GM21723 (cell line): ENCODE data around the gene PLPP4.

Source experiments
- ATAC-seq: cut with Tn5 transposase; IDR thresholded peaks from one replicate; pipeline ENCODE4 v1.9.1; 2021; ENCODE audit warnings: mild to moderate bottlenecking, moderate library complexity; ENCODE audit not compliant: unreplicated experiment

The PLPP4 gene

DNA sequence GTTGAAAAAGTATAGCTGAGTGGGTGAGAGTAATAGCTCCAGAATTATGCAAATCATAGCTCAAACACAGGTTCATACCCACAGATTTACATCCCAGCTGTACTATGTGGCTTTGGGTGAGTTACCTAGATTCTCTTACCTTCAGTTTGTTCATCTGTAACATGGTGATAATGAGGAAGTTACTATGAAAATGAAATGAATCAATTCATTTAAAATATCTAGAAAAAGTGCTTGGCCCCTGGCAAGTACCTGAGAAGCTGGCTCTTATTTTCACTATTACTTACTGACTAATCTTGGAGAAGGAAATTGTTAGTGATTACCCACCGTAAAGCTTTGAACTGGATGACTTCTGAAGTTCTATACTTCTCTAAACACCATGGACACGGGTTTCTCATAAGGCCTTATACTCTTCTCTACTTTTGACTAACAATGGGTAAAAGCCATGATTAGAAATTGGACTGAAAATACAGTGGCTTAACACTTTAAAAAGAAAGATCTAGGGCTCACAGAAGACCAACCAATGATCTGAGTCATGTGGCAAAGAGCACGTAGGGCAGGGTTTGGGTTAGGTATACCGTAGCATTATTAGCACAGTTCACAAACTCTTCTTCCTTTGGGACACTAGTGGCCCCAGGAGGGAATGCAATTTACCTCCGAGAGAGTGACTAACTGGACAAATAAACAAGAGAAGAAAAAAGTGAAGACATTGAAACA is 149.2 kb downstream of the PLPP4 start:
- peak; percentile 77 for ATAC-seq

DNA sequence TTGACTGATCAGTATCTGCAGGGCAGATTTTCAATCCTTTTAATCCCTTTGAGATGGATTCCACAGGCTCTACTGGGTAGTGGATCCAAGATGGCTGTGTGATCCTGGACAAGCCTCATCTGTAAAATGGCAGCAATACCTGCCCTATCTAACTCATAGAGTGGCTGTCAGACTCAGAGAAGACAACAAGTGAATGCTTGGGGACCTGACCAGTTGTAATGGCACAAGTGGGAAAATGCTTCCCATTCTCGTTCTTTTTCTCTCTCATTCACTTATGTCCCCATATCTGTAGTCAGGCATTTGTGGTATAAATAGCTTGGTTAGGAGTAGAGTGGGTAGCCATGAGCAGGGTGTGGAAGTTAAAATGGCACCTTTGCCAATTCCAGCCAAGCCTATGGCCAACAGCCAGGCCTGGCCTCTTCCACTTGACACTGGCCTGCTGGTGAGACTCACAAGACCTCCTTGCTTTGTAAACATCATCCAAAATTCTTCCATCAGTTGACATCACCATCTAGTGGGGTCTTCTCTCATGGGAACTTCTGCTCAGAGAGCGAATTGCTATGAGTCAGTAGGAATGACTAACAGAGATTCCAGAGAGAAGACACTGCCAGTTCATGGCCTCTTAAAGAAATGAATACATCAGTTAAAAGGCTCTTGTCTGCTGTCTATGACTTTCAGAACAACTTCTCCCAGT is 150.1 kb downstream of the PLPP4 start:
- ATAC-seq: peak; percentile 4

DNA sequence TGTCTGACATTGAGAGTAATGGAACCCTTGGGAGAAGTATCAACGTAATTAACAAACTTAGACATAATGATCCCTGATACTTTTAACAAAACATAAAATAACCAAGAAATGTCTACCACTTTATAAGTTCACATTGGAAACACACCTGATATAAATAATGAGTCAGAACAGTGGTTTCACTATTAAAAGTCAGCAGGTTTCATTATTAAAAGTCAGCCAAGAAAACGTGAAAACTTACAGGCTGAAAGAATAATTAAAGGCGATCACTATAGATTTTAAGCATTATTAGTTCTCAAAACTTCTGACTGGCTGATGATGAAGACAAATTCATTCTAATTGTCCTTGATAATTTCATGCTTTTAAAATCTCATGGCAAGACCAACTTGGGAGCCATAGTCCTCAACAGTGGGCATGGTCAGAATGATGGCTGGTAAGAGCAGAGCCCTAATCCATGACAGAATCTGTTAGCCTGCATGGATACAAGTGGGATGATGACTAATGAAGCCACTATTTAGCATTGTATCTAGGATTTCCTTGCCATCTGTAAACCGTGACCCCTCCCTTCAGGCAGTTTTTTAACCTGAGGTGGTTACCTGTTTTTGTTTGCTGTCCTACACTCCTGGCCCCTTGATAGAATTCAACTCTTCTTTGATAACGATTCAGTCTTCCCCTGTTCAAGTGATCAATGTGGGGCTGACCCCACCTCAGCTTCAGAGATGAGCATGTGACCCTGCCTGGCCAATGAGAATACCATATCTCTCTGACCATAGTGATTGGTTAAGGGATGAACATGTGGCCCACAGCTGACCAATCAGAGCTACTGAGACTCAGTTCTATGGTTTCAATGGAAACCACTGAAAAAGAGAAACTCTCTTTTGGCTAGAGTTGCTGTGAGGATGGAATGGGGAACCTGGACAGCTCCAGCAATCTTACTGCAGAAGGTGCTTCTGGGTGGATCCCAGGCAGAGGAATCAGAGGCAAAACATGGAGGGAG is 151.0 kb downstream of the PLPP4 start:
- ATAC-seq: peak; percentile 41

GRCh38 chr10:120609006-120609405 is 152.0 kb downstream of the PLPP4 start:
- ATAC-seq: no peak

DNA sequence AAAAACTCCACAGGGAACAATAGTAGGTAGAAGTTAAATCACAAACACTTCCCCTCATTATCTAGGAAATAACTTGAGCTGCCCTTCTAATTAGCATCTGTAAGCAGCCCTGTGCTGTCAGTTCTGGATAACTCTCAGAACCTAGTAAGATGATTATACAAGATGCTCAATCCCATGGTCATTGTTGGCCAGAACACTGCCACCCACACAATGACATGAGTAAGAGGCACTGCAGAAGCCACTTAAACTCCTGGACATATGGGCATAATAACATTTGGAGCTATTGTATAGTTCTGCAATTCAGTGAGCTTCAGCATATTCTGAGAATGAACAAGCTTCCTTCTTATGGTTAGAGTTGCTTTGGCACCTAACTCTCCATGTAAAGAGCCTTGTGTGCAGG is 153.8 kb downstream of the PLPP4 start:
- ATAC-seq: no peak

GRCh38 chr10:120612756-120613155 is 155.7 kb downstream of the PLPP4 start:
- no peak for ATAC-seq

DNA sequence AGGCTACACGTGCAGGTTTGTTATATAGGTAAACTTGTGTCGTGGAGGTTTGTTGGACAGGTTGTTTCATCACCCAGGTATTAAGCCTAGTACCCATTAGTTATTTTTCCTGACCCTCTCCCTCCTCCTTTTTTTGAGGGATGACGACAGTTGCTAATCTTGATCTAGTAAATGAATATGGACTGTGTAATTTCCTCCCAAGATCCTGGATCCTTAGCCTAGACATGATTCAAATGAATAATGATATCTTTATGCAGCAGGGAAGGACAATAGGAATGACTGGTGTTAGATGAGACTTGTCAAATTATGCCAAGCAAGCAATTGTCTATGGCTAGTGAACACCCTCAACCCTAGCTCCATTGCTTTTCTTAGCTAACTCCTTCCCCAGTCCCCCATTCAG is 156.2 kb downstream of the PLPP4 start:
- no peak for ATAC-seq

GRCh38 chr10:120614680-120615079 is 157.7 kb downstream of the PLPP4 start:
- no peak for ATAC-seq

- ATAC-seq: no peak
Measured at GRCh38 chr10:120616311-120616911, 159.4 kb downstream of the PLPP4 start.

- no peak for ATAC-seq
Measured at GRCh38 chr10:120628197-120628596, 171.2 kb downstream of the PLPP4 start.

GRCh38 chr10:120630266-120630665 is 173.2 kb downstream of the PLPP4 start:
- no peak for ATAC-seq

DNA sequence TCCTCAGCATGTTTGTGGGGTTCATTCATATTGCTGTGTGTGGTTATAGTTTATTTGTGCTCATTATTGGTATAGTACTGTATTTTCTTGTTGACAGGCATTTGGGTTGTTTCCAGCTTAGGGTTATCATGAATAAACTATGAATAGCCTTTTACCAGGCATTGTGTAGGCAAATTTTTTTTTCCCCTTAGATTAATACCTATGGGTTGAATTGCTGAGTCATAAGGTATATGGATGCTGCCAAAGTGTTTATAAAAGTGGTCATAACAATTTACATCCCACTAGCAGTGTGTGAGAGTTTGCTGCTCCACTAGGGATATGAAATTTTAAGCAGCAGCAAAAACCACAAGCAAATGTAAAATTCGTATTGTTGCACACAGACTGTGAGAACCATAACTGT is 175.0 kb downstream of the PLPP4 start:
- no peak for ATAC-seq

GRCh38 chr10:120632942-120633341 is 175.9 kb downstream of the PLPP4 start:
- no peak for ATAC-seq

GRCh38 chr10:120634659-120635058 is 177.6 kb downstream of the PLPP4 start:
- no peak for ATAC-seq
